ENCODE results near the gene P3H1. TPM values are rescaled to one million over a fixed set of nuclear protein-coding genes. Genes with fewer than 3 reads are reported as not detected.

Gene P3H1
- total and polyA plus RNA-seq, 12 donors: 23.7 to 178 (median 46.8) TPM

- DNase-seq: peak in 1 of 7 donors; percentile 7
- intact Hi-C loops (cut with DNase I): loop anchor here in 1 of 2 donors (10.0 kb wide), 1 partner anchor 167 kb away; no protein-coding TSS in a partner anchor
- no peak overlapping the region for H3K27ac ChIP-seq
- TF ChIP-seq POLR2A (IDR thresholded peaks at IDR 0.05) (no peak), CTCF (IDR thresholded peaks at IDR 0.05) (no peak)
- no peaks in the 10 kb centered on the region for H3K27me3 ChIP-seq
- 92 to 95% (median 92%) methylated on average over 7 to 8 of the region's 8 CpGs for WGBS, 4 donors
- no peaks in the 10 kb centered on the region for H3K9me3 ChIP-seq (replicated peaks in 1 of 3)
- no peak overlapping the region for H3K4me3 ChIP-seq
- H3K4me1 ChIP-seq (replicated peaks in 1 of 2): no peaks in the 10 kb centered on the region
- H3K36me3 ChIP-seq (replicated peaks in 1 of 2): peaks cover 0 to 10% of the 10 kb centered on the region in 2 donors
Observed at GRCh38 chr1:42742141-42742540, 24.7 kb downstream of the P3H1 start.

- TF ChIP-seq CTCF (IDR thresholded peaks at IDR 0.05): no peak
- TF ChIP-seq POLR2A (IDR thresholded peaks at IDR 0.05): no peak
- Histone ChIP-seq H3K4me1 (replicated peaks in 1 of 2) (no peaks in the 10 kb centered on the region), H3K36me3 (replicated peaks in 1 of 2) (peaks cover 0 to 10% of the 10 kb centered on the region in 2 donors), H3K27me3 (no peaks in the 10 kb centered on the region), H3K4me3 (no peak overlapping the region), H3K9me3 (replicated peaks in 1 of 3) (no peaks in the 10 kb centered on the region), H3K27ac (no peak overlapping the region)
- 86 to 95% (median 93%) methylated on average over 3 to 4 of the region's 4 CpGs for WGBS, 4 donors
- DNase-seq: peak in 1 of 7 donors; percentile 9
- intact Hi-C loops (cut with DNase I): loop anchor here in 1 of 2 donors (10.0 kb wide), 1 partner anchor 167 kb away; no protein-coding TSS in a partner anchor
Observed at GRCh38 chr1:42741706-42742105, 25.1 kb downstream of the P3H1 start.

DNA sequence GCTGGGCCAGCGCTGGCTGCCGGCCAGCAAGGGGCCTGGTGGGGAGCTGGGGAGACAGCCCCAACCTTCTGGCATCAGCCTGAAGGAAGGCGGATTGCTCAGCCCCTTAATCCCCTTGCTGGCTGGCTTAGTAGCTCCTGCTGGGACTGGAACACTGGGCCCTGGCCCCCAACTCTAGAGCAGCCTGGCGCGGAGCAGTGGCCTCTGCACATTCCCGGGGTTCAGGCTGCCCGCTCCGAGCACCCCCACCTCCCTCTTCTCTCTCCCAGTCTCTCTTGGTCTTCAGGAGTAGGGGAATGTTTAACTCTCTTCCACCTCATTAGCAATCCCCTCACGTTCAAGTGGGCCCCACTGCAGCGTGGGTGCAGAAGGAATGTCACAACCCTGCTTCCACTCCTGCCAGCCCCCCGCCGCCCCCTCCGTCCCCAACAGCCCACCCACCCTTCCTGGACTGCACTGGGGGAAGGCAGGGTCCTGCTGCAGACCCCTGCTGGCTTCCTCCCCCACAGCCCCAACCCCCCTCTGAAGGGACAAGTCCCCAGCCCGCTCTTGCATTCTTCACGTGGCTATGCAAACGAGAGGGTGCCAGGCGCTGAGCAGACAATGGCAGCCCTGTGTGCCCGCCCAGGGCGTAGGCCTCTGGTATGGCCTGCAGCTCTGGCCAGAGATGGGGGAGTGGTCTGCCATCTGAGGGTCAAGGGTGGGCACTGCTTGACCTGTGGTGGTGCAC lies 25.8 kb downstream of the P3H1 start:
- intact Hi-C loops (cut with DNase I): loop anchor here in 1 of 2 donors (10.0 kb wide), 1 partner anchor 166 kb away; no protein-coding TSS in a partner anchor
- WGBS, 4 donors: 75 to 92% (median 86%) methylated on average over 9 to 19 of the region's 19 CpGs
- Histone ChIP-seq H3K27ac (no peak overlapping the region), H3K4me1 (replicated peaks in 1 of 2) (no peaks in the 10 kb centered on the region), H3K36me3 (replicated peaks in 1 of 2) (peaks cover 0 to 4% of the 10 kb centered on the region in 2 donors), H3K27me3 (no peaks in the 10 kb centered on the region), H3K9me3 (replicated peaks in 1 of 3) (no peaks in the 10 kb centered on the region), H3K4me3 (no peak overlapping the region)
- no peak for DNase-seq
- TF ChIP-seq CTCF (IDR thresholded peaks at IDR 0.05): no peak
- TF ChIP-seq POLR2A (IDR thresholded peaks at IDR 0.05): no peak

GRCh38 chr1:42739753-42740700 lies 26.8 kb downstream of the P3H1 start, which contains the start of gene CLDN19:
CLDN19 (minus strand) TSS chr1:42740236; CDS start chr1:42740063, 173 bp downstream.
- H3K27ac ChIP-seq: no peak within 1 kb of the TSS
- TF ChIP-seq CTCF (IDR thresholded peaks at IDR 0.05) (no peak), POLR2A (IDR thresholded peaks at IDR 0.05) (no peak)
- 72 to 76% (median 74%) methylated on average over 12 to 27 of the region's 27 CpGs for WGBS, 4 donors
- no peak for DNase-seq
- H3K27me3 ChIP-seq: no peaks in the 10 kb centered on the region
- H3K36me3 ChIP-seq (replicated peaks in 1 of 2): no peaks in the 10 kb centered on the region
- intact Hi-C loops (cut with DNase I): loop anchor here in 1 of 2 donors (10.0 kb wide), 1 partner anchor 165 kb away; no protein-coding TSS in a partner anchor
- H3K4me3 ChIP-seq: no peak within 1 kb of the TSS
- H3K9me3 ChIP-seq (replicated peaks in 1 of 3): no peaks in the 10 kb centered on the region
- no peaks in the 10 kb centered on the region for H3K4me1 ChIP-seq (replicated peaks in 1 of 2)

Measured in adrenal gland (tissue), 12 donors.